GM18951 (cell line): ENCODE results near the gene ERVH48-1.
A peak's percentile ranks its signal among the peaks of the same experiment; 100 is the strongest.
"Not testable (repeated sequence)": the region's sequence is repeated elsewhere in the genome, so short reads cannot be mapped to it uniquely, and the experiment has no call there.

Source experiments
- POLR2A ChIP-seq: IDR thresholded peaks from 4 replicates; pipeline ENCODE4 v1.6.1; 2011; ENCODE audit warnings: mild to moderate bottlenecking; ENCODE audit not compliant: insufficient read length, insufficient read depth; ENCODE audit errors: extremely low read depth
- in situ Hi-C: fragments of 300-500 bp; cut with MboI; formaldehyde crosslinking; loops from one replicate; pipeline ENCODE4 v1.12.0; 2022; ENCODE audit warnings: low sequenced_read_pairs, mixed read lengths, inconsistent platforms; ENCODE audit not compliant: unreplicated experiment

ERVH48-1 gene

GRCh38 chr21:42931560-42932235 is 6.3 kb upstream of the ERVH48-1 start:
- no peak for TF ChIP-seq POLR2A
- in situ Hi-C loops = no loop called here

- in situ Hi-C loops = no loop called here
- TF ChIP-seq POLR2A = no peak
Observed at GRCh38 chr21:42929969-42930368, 4.5 kb upstream of the ERVH48-1 start.

- in situ Hi-C loops = not testable (repeated sequence)
Observed at GRCh38 chr21:42927474-42928200, 2.2 kb upstream of the ERVH48-1 start.

GRCh38 chr21:42924433-42924751 is 1.0 kb downstream of the ERVH48-1 start:
- no peak for TF ChIP-seq POLR2A
- in situ Hi-C loops = no loop called here

GRCh38 chr21:42923553-42924432 is 1.6 kb downstream of the ERVH48-1 start:
- peak; percentile 46 for TF ChIP-seq POLR2A
- in situ Hi-C loops = no loop called here

GRCh38 chr21:42922918-42923317 is 2.5 kb downstream of the ERVH48-1 start:
- no peak for TF ChIP-seq POLR2A
- in situ Hi-C loops = no loop called here

- no peak for TF ChIP-seq POLR2A
- in situ Hi-C loops = no loop called here
Observed at GRCh38 chr21:42921927-42922326, 3.5 kb downstream of the ERVH48-1 start.

GRCh38 chr21:42918291-42918690 is 7.1 kb downstream of the ERVH48-1 start:
- in situ Hi-C loops = no loop called here
- TF ChIP-seq POLR2A = no peak

- TF ChIP-seq POLR2A = no peak
- in situ Hi-C loops = no loop called here
Observed at GRCh38 chr21:42913476-42913875, 12.0 kb downstream of the ERVH48-1 start.

- in situ Hi-C loops = not testable (repeated sequence)
Observed at GRCh38 chr21:42911920-42912319, 13.5 kb downstream of the ERVH48-1 start.

- in situ Hi-C loops = not testable (repeated sequence)
Observed at GRCh38 chr21:42908484-42908883, 16.9 kb downstream of the ERVH48-1 start.

- in situ Hi-C loops = no loop called here
- TF ChIP-seq POLR2A = no peak
Observed at GRCh38 chr21:42906233-42906632, 19.2 kb downstream of the ERVH48-1 start.

- TF ChIP-seq POLR2A = no peak
- in situ Hi-C loops = no loop called here
Observed at GRCh38 chr21:42905195-42905594, 20.2 kb downstream of the ERVH48-1 start.

- no peak for TF ChIP-seq POLR2A
- in situ Hi-C loops = no loop called here
Observed at GRCh38 chr21:42903817-42904216, 21.6 kb downstream of the ERVH48-1 start.
